HUES64 (cell line): Measurements from ENCODE around the gene CDC42BPG.
A peak's percentile ranks its signal among the peaks of the same experiment; 100 is the strongest.

Experiments
- H3K27ac ChIP-seq: 2 replicates; pipeline ENCODE4 v1.7.0; 2013; ENCODE audit warnings: low read depth, low read length, inconsistent platforms
- H3K27me3 ChIP-seq: 2 replicates; pipeline ENCODE4 v1.6.1; 2013; ENCODE audit warnings: mild to moderate bottlenecking, low read length; ENCODE audit not compliant: insufficient read depth
- H3K36me3 ChIP-seq: 2 replicates; pipeline ENCODE4 v1.6.1; 2013; ENCODE audit warnings: mild to moderate bottlenecking, low read length; ENCODE audit not compliant: insufficient read depth
- H3K4me1 ChIP-seq: 2 replicates; pipeline ENCODE4 v1.6.1; 2013; ENCODE audit warnings: mild to moderate bottlenecking, low read length, moderate library complexity; ENCODE audit not compliant: insufficient read depth
- H3K4me3 ChIP-seq: 2 replicates; pipeline ENCODE4 v1.5.1; 2013; ENCODE audit warnings: mild to moderate bottlenecking, low read length, moderate library complexity
- H3K9ac ChIP-seq: 2 replicates; pipeline ENCODE4 v1.6.1; 2013; ENCODE audit warnings: mild to moderate bottlenecking, low read depth, low read length
- H3K9me3 ChIP-seq: 2 replicates; pipeline ENCODE4 v1.6.1; 2013; ENCODE audit warnings: low read depth, low read length; ENCODE audit not compliant: insufficient read depth
- WGBS: fragments of 150-250, 120-280 bp; methylation state at CpG from one replicate; pipeline ENCODE4 v1.1.7; 2013; ENCODE audit warnings: missing lambda C conversion rate; 5-methylcytosine and 5-hydroxymethylcytosine counted together

CDC42BPG gene

DNA sequence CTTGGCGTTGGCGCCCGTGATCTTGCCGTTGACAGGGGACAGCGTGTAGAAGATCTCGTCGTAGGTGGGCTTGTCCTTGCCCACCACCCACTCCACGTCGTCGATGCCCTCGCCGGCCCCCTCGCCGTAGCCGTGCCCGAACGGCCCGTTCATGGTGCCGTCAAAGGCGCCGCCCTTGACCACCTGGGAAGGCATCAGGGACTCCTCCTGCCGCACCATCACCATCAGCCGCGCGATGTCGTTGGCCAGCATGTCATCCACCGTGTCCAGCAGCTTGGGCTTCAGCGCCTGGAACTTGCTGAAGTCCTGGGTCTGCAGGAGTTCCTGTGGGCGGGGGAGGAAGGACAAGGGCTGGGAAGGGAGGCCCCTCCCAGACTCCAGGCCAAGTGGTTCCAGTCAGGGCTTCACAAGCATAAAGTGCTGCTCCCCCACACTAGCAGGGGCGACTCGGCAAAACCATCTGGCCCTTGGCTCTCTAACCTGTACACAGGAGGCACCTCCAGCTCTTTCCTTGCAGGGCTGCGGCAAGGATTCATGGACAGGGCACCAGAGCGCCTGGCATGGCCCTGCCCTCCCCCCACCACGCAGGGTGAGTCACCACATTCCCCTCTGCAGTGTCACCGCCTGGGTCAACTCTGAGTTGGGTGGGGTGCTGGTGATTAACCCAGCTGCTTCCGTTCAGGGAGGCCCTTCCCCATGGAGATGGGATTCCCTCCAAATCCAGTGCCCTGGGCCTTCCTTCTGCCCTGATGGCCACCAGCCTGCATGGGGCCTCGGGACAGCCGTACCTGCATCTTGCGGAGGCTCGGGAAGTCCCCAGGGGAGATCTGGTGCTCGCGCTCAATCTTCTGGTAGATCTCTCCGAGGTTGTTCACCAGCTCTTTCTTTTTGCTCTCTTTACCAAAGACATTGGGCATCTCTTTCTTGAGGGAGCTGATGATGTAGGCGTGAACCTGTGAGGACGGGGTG lies 10.4 kb upstream of the CDC42BPG start:
- Histone ChIP-seq H3K27me3 (no peaks in the 10 kb centered on the region), H3K9ac (0 out of 2 replicates have a peak overlapping the region, but pooled peaks have one; percentile 18), H3K9me3 (no peaks in the 10 kb centered on the region), H3K4me3 (no peak overlapping the region), H3K4me1 (peaks cover 8% of the 10 kb centered on the region), H3K36me3 (peaks cover 11% of the 10 kb centered on the region), H3K27ac (peak overlapping the region; percentile 57; the same call in 1 of the 2 replicates)
- WGBS, result 91% methylated on average over 45 of the region's 45 CpGs

- no peak overlapping the region; the same call in 1 of the 2 replicates for H3K27ac ChIP-seq
- no peaks in the 10 kb centered on the region for H3K27me3 ChIP-seq
- H3K36me3 ChIP-seq, result peaks cover 10% of the 10 kb centered on the region
- no peak overlapping the region for H3K9ac ChIP-seq
- H3K9me3 ChIP-seq, result no peaks in the 10 kb centered on the region
- H3K4me3 ChIP-seq, result no peak overlapping the region
- WGBS, result 95% methylated on average over 25 of the region's 25 CpGs
- peaks cover 8% of the 10 kb centered on the region for H3K4me1 ChIP-seq
These were observed 9.7 kb upstream of the CDC42BPG start for GRCh38 chr11:64854157-64854533.

DNA sequence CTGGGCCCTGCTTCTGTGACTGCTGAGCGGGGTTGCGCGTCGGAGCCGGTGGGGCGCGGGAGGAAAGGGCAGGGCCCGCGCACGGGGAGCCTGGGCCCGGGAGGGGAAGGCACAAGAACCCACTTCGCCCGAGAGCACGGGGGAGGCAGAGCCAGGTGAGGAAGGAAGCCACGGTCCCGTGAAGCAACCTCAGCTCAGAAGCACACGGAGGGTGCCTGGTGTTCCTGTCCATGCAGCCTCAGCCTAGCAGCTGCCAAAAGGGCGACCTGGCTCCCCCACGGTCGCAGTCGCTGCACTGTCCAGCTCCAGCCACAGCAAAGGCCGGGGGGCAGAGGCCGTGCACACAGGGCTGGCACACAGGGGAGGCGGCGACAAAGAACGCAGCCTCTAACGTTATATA lies 9.3 kb upstream of the CDC42BPG start:
- no peaks in the 10 kb centered on the region for H3K9me3 ChIP-seq
- no peaks in the 10 kb centered on the region for H3K27me3 ChIP-seq
- H3K4me3 ChIP-seq, result no peak overlapping the region
- H3K27ac ChIP-seq, result no peak overlapping the region
- H3K4me1 ChIP-seq, result peaks cover 8% of the 10 kb centered on the region
- no peak overlapping the region for H3K9ac ChIP-seq
- WGBS, result 90% methylated on average over 27 of the region's 27 CpGs
- peaks cover 8% of the 10 kb centered on the region for H3K36me3 ChIP-seq

DNA sequence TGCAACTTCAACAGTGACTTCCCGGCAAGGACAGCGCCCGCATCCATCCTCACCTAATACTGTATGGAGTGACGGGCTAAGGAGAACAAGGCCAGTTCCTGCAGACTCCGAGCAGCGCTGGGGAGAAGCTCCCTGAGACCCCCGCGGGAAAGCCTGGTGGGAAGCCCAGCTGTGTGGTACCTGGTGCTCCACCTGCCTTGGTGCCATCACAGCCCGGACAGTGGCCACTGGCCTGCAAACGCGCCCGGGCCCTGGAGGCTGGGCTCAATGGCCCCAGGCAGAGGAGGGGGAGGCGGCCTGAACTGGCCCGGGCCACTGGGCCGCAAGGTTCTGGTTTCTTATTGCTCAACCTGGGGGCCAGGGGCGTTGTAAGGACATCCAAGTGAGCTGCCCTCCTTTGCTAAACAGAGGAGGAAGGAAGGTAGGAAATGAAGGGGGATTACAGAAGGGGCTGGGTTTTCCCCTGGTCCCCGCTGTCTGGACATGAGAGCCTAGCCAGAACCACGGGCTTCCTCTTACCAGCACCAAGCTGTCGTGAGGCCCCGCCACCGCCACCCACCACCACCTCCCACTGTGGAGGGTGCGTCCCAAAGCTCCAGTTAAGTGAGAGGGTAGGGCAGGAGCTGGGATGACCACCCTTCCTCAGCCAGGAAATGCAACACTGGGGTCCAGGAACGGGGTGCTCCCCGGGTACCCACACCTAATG lies 8.5 kb upstream of the CDC42BPG start:
- H3K36me3 ChIP-seq, result peaks cover 8% of the 10 kb centered on the region
- no peaks in the 10 kb centered on the region for H3K27me3 ChIP-seq
- H3K4me3 ChIP-seq, result no peak overlapping the region
- H3K9me3 ChIP-seq, result no peaks in the 10 kb centered on the region
- no peak overlapping the region for H3K27ac ChIP-seq
- 93% methylated on average over 23 of the region's 24 CpGs for WGBS
- H3K4me1 ChIP-seq, result peaks cover 8% of the 10 kb centered on the region
- H3K9ac ChIP-seq, result no peak overlapping the region

GRCh38 chr11:64851831-64852351 lies 7.4 kb upstream of the CDC42BPG start:
- H3K4me1 ChIP-seq, result peaks cover 8% of the 10 kb centered on the region
- H3K27me3 ChIP-seq, result no peaks in the 10 kb centered on the region
- no peaks in the 10 kb centered on the region for H3K9me3 ChIP-seq
- 89% methylated on average over 8 of the region's 8 CpGs for WGBS
- H3K36me3 ChIP-seq, result peaks cover 8% of the 10 kb centered on the region
- no peak overlapping the region for H3K4me3 ChIP-seq
- H3K9ac ChIP-seq, result peak overlapping the region; percentile 44; the same call in 1 of the 2 replicates
- H3K27ac ChIP-seq, result peak overlapping the region; percentile 10; the same call in 1 of the 2 replicates

DNA sequence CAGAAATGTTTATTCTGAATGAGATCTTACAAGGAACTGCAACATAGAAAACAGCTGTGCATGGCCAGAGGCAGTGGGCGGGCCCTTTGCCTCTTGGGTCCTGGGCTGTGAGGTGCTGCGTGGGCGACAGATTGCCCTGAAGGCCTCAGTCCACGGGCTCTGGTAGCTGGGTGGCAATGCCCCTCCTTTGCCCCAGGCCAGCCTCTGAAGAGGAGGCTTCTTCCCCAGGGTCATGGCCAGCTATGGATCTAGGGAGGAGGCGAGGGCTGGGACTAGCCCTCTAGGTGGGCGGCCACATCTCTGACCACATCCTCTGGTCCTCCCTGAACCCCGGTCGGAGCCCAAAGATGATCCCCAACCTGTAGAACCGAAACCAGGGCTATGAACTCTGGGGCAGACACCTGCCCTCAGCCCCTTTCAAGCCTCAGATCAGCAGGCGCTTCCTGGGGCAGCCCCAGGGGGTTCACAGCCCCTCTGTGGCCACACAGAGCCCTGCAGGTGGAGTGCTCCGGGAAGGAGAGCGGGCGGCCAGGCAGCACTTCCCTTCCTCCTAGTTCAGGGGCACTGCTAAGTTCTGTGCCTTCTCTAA lies 6.6 kb upstream of the CDC42BPG start:
- Histone ChIP-seq H3K36me3 (peaks cover 8% of the 10 kb centered on the region), H3K9ac (peak overlapping the region; percentile 44; the same call in 1 of the 2 replicates), H3K4me1 (peaks cover 8% of the 10 kb centered on the region), H3K4me3 (no peak overlapping the region), H3K27me3 (no peaks in the 10 kb centered on the region), H3K27ac (peak overlapping the region; percentile 49; the same call in 1 of the 2 replicates), H3K9me3 (no peaks in the 10 kb centered on the region)
- 54% methylated on average over 13 of the region's 13 CpGs for WGBS

GRCh38 chr11:64849598-64850356 lies 5.3 kb upstream of the CDC42BPG start:
- WGBS, result 94% methylated on average over 19 of the region's 19 CpGs
- Histone ChIP-seq H3K27ac (no peak overlapping the region), H3K4me1 (peaks cover 8% of the 10 kb centered on the region), H3K4me3 (no peak overlapping the region), H3K36me3 (peaks cover 8% of the 10 kb centered on the region), H3K9me3 (no peaks in the 10 kb centered on the region), H3K27me3 (no peaks in the 10 kb centered on the region), H3K9ac (no peak overlapping the region)

- Histone ChIP-seq H3K36me3 (peaks cover 4% of the 10 kb centered on the region; the same call in 1 of the 2 replicates), H3K27me3 (no peaks in the 10 kb centered on the region), H3K9me3 (no peaks in the 10 kb centered on the region), H3K4me1 (peaks cover 8% of the 10 kb centered on the region), H3K9ac (no peak overlapping the region), H3K27ac (no peak overlapping the region), H3K4me3 (no peak overlapping the region)
- WGBS, result 82% methylated on average over 16 of the region's 16 CpGs
These were observed 4.6 kb upstream of the CDC42BPG start for GRCh38 chr11:64848826-64849597.

DNA sequence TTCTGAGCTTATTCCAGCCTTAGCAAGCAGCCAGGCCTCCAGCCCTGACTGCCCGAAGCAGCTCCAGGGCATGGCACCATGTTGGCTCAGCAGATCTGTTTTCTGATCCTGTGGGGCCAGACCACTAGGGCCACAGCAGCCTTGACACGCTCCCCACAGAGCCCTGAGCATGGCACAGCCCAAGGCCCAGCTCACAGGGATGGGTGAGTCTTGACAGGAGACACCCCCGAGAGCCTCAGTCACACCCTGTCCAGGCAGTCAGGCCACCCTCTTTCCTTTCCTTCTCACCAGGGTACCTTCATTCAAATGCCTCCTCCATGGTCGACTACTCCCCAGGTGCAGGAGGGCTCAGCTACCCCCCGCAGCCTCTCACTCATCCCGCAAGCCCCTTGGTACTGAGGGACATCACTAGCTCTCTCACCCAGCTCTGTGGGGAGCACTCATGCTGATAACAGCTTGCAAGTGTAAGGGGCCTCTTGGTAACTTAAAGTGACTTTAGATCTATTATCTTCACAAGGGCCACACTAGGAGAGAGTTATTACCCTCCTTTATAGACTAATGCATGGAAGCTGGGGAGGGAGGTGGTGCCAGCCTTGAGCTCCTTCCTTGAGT lies 3.9 kb upstream of the CDC42BPG start:
- WGBS, result 85% methylated on average over 6 of the region's 6 CpGs
- no peak overlapping the region for H3K4me3 ChIP-seq
- H3K4me1 ChIP-seq, result peaks cover 8% of the 10 kb centered on the region
- H3K27ac ChIP-seq, result no peak overlapping the region
- H3K27me3 ChIP-seq, result no peaks in the 10 kb centered on the region
- no peaks in the 10 kb centered on the region for H3K36me3 ChIP-seq
- H3K9me3 ChIP-seq, result no peaks in the 10 kb centered on the region
- H3K9ac ChIP-seq, result no peak overlapping the region
